T-helper 2 cell treated with Interferon-gamma antibody and Interleukin-4, amounts not matched to agents 100 ng/mL and 5 ng/mL, for 36 hours (primary cell): ENCODE data around the gene TTC24. TPM values are rescaled to one million over a fixed set of nuclear protein-coding genes. Genes with fewer than 3 reads are reported as not detected.

Experiments
- intact Hi-C: fragments of 100-400 bp; cut with micrococcal nuclease; formaldehyde crosslinking; loops from one replicate; pipeline ENCODE4 v1.15.1; 2023
- total RNA-seq: library from RNA; stranded (reverse); gene quantifications from 2 replicates; pipeline ENCODE4 v1.2.3, GENCODE V29; 2022

Gene TTC24
- total RNA-seq, 1 donor from 2014 or later: 1.2 TPM

DNA sequence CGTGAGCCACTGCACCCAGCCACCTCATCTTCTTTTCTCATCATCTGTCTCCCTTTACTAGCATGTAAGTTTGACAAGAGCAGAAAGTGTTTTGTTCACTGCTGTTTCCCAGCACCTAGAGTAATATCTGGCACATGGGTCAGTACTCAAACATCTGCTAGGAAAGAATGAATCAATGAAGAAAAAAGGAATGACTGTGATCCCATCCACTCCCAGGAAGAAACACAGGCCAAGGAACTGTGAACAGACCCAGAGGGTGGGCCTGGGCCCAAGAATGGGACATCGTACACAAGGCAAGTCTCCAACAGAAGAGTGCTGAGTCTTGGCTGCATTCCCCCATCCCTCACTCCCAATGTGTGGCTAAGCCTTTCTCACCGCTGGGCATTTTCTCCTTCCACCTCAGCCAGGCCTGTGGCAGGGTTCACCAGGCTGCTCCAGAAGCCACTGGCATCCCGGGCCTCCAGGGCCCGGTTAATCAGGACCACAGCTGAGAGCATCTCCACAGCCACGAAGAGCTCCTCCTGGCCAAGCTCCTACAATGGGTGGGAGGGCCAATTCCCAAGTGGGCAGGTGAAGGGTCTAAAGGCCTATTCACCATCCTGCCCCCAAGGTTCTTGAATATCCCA lies 25.6 kb upstream of the TTC24 start:
- intact Hi-C loops: no loop called here

DNA sequence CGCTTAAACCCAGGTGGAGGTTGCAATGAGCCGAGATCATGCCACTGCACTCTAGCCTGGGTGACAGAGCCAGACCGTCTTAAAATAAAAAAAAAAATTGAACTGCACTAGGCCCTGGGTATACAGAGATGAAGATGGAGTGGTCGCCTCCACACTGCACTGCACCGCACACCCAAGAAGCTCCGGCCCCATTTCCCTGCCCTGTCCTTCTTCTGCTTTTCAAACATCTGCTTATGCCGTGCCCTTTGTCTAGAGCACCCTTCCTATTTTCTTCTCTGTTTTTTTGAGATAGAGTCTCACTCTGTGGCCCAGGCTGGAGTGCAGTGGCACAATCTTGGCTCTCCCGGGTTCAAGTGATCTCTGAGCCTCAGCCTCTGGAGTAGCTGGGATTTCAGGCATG lies 24.6 kb upstream of the TTC24 start:
- intact Hi-C loops: no loop called here

DNA sequence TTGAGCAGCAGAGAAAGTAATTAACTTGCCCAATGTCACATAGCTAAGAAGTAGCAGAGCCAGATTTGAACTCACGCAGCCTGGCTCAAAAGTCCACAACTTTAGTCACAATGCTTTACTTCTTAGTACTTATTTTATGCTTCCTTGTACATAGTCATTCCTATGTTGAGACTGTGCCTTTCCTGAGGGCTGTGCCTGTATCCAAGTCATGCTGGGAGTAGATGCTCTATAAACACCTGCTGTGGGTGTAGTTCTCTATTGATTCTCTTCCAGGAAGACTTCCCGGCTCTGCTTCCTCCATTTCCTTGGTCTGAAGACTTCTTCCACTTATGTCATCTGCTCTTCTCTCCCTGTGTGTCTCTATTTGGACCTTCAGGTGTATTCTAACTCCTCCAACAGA lies 23.8 kb upstream of the TTC24 start:
- intact Hi-C loops: no loop called here

DNA sequence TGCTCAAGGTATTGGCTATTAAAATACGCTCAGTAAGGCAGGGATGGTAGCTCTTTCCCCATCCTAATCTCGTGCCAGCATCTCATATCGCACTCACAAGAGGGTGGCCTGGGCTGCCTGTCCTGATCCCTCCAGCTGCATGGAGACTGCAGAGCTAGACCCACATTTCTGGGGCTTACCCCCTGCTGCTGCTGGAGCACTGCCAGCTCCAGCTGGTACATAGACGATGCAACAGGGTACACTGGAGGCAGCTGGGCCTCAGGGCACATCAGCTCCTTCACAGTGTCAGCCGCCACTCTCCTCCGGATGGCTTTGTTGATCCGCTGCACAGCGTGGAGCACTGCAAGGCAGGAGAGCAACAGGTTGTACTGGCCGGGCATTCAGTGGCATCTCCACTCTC lies 23.2 kb upstream of the TTC24 start:
- intact Hi-C loops: no loop called here

DNA sequence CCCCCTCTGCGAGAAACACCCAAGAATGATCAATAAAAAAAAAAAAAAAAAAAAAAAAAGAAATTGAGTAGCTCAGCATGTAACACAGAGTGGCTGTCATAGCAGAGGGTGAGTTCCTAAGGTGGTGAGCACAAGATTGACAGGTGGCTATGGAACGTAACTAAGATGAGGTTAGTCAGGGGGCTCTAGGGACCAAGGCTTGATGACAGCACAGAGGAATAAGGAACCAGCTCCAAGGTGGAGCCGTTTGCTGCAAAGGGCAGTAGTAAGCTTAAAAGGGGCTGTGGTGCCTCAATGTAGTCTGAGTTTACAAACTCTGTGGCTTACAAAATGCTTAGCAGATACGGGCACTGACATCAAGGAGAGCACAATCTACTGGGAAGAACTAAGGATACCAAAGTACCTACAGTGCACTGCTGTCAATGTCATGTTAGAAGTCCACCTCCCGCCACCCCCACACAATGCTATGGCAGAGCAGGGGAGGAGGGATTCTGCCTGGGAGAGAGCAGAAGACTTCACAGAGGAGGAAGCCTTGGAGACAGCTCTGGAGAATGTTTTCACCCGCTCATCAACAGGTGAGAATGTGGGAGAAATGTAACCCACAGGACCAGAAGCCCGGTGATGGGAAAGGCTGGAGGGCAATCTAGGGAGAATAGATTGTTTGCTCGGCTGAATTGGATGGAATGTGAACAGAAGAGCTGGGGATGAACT lies 20.3 kb upstream of the TTC24 start:
- intact Hi-C loops: no loop called here

DNA sequence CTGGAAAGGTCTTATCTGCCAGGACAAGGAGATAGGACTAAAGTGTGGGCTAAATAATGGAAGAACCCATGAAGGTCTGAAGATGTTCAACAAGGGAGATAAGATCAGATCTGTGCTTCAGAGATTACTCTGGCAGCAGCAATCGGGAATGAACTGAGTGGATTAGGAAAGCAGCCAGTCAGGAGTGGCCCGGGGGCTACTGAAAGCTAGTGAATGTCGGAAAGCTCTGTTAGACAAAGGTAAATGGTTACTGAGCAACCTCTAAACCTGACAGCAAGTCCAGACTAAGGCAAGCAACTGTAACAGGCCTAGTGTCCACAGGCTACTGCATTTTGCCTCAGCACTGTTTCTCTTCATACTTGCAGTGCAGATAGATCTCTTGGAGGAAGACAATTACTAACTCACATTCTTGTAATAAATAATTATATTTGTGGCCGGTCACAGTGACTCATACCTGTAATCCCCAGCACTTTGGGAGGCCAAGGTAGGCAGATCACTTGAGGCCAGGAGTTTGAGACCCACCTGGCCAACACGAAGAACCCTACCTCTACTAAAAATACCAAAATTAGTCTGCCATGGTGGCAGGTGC lies 19.6 kb upstream of the TTC24 start:
- intact Hi-C loops: no loop called here

DNA sequence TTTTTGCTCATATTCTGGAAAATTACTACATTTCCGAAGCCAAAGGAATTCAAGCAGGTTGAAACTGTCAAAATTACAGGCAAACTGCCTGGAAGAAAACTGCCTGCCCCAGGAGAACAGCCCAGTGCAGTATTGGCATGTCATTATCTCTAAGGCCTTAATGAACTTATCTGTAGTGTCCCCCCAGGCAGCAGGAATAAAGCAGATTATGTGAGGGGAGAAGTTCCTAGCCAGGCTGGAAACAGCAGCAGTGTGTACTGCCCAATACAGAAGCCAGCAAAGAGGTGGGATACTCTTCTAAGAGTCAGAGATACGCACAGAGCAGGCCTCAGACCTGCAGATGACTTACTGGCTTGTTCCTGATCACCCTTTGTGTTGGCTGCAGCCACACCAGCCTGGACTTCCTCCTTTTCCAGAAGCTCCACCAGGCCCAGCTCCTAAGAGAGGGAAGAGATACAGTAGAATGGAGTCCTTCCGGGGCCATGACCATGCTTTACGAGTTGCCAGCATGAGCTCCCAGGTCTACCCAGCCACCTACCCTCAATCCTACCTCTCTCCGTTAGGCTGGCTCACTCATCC lies 18.8 kb upstream of the TTC24 start:
- intact Hi-C loops: no loop called here

DNA sequence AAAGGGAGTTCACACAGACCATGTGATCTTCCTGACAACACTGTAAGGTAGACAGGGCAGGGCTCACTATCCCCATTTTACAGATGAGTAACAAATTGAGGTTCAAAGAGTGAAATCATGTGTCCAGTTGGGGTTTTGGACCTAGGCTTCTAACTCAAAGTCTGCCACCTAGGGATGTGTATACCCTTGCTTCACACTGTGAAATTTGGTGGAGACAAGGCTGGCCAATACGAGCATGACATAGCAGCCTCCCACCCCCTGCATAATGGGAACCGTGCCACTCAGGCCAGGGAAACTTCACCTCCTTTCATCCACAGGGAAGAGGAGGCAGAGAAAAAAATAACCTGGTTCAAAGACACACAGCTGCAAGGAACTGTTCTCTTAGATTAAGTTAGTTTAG lies 14.0 kb upstream of the TTC24 start:
- intact Hi-C loops: no loop called here

DNA sequence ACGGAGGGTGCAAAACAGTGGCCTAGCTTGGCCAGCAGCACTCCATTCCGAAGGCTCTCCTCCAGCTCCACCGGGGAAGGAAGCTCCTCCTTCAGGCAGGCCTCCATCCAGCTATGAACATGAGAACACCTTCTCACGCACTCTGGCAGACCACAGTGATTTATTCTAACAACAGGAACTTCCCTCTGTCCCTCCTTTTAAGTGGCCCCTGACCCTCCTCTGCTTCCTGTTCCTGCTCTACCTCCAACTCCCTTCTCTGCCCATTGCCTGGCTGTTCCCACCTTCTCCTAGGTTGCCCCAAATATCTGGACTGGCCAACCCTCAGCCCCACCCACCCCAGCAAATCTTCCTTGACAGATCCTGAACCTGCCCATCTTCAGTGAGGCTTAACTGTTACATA lies 13.1 kb upstream of the TTC24 start:
- intact Hi-C loops: no loop called here

DNA sequence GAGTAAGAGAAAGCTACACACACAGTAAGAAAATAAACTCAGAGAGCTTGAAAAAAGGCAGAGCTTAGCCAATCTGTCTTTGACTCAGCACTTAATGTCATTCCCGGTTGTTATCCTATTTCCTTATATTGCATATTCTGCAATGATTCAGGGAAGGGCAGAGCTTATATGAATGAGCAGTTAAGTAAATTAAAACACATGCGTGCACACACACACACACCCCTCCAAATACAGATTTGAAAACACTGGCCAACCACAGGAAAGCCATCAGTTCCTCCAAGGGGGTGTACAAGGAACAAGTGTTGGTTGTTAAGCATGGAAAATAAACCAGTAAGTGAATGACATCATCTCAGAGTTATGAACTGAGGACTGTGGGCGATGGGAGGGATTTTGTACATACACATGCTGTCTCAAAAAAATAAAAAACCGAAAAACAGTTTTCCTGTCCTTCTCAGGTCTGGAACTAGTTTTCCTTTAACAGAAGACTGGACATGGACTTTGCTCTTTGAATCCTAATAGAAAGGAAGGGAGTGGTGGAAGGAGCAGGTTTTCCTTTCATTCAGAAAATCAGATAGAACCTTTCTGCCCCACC lies 8.2 kb upstream of the TTC24 start:
- intact Hi-C loops: no loop called here

DNA sequence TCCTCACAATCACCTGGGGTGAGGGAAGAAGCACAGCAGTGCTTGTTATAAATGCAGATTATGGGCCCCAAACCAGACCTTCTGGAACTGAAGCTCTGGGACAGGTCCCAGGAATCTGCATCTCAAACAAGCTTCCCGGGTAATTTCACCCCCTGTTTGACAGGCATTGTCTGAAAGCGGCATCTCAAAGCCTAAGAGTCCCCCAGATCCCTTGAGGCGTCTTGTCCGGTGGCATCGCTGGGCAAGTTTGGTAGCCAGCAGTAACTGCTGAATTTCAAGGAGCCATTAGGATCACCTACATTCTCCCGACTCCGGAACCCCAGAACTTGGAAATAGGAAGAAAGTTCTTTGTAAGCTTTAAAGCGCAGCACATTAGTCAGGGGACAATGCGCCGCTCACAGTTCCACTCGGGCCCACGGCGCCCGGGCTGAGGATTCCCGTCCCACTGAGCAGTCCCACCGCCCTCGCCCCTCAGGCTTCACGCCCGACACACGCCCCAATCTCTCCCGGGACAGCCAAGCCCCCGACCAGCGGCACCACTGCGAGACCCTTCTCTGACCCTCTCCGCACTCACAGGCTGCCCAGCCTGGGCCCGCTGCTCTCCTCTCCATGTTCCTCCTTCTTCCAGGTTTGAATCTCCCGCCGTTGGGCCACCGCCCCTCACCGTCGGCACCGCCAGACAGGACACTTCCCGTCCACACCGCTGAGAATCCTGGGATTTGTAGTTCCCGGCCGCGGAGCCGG lies 7.4 kb upstream of the TTC24 start, which contains the start of gene IQGAP3:
TSS of gene IQGAP3 (minus strand) at position 647 of the 744 bp plus-strand sequence. CDS start at position 611, 36 bp downstream.
- intact Hi-C loops: no loop called here

DNA sequence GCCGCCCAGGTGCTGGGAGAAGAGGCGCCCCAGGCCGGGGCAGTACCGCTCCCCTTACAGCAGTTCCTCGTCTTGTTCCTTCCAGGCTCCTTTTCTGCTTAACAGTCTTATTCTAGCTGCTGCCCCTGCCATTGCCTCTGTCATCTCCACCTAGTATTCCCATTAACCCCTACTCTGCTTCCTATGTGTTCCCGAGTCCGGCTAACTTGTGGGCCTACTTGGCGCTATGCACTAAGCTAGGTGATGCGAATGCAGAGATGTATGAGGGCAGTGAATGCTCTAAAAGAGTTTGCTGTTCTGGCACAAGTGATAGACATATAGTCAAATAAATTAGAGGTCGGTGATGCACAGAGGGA lies 6.9 kb upstream of the TTC24 start:
- intact Hi-C loops: no loop called here

DNA sequence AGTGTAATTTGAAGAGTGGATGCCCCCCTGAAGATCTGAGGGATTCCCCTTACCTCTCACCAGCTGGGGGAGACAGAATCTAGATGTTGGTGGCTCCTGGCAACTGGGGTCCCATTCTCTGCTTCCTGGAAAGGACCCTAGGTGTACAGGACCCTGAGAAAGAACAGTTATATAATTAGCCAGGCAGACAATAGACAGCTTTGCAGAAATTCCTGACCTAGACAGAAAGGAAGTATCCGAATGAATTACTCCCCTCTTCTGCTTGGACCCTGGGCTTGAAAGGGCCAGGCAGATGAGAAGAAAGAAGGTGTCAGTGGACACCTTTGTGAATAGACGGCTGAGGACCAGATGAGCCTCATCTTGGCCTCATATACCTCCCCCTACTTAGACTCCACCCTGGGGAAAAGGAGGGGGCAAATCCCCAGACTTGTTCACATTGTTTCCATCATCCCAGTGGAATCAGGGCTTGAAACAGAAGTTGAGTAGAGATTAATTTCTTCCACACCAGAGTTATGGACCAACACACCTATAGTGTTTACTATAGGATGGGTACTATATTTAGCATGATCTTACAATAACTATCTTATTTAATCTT lies 5.4 kb upstream of the TTC24 start:
- intact Hi-C loops: no loop called here

DNA sequence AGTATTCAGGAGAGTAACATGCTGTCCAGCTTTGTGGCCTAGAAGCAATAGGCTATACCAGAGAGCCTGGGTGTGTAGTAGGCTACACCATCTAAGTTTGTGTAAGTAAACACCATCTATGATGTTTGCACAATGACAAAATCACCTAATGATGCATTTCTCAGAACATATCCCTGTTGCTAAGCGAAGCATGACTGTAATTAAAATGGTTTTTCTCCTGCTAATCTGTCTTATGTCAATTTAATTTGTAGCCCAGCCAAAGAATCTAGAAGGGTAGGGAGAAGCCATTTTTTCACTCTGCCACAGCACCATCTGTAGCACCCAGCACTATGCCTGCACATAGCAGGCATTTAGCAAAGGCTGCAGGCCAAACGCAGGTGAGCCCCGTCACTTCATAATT lies 2.0 kb upstream of the TTC24 start:
- intact Hi-C loops: no loop called here

DNA sequence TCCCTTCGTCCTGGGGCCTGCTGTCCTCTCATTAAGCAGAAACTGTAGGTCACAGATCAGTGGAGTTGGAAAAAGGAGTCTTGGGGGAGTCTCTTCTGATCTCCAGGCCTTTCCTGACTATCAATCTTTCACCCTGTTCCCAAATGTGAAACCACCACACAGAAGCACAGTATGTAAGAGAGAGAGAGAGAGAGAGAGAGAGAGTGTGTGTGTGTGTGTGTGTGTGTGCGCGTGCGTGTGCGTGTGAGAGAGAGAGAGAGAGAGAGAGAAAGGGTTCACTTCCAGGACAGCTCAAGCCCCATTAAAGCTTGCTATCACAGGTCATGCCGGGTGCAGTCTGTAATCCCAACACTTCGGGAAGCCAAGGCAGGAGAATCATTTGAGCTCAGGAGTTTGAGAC lies 1.5 kb upstream of the TTC24 start:
- intact Hi-C loops: no loop called here

DNA sequence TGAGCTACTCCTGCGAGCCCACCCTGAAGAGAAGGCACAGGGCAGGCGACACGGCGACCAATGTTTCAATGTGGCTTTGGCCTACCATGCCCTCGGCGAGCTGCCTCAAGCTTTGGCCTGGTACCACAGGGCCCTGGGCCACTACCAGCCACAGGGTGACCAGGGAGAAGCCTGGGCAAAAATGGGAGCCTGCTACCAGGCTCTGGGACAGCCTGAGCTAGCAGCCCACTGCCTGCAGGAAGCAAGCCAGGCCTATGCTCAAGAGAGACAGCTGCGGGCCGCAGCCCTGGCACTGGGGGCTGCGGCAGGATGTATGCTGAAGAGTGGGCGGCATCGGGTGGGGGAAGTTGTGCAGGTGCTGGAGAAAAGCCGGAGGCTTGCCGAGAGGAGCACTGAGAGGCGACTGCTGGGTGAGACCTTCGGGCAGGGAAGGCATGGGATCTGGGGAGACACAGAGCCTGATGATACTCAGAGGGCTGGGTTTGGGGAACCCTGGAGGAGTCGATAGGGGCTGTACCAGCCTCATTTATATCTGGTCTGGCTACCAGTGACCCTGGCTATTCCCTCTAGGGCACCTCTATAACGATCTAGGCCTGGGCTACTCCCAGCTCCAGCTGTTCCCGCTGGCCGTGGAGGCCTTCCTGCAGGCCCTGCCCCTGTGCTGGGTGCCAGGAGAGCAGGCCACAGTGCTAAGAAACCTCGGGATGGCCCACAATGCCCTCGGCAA lies 2.3 kb downstream of the TTC24 start:
- intact Hi-C loops: loop anchor here (5.0 kb wide), 1 partner anchor 75 kb away; no protein-coding TSS in a partner anchor

DNA sequence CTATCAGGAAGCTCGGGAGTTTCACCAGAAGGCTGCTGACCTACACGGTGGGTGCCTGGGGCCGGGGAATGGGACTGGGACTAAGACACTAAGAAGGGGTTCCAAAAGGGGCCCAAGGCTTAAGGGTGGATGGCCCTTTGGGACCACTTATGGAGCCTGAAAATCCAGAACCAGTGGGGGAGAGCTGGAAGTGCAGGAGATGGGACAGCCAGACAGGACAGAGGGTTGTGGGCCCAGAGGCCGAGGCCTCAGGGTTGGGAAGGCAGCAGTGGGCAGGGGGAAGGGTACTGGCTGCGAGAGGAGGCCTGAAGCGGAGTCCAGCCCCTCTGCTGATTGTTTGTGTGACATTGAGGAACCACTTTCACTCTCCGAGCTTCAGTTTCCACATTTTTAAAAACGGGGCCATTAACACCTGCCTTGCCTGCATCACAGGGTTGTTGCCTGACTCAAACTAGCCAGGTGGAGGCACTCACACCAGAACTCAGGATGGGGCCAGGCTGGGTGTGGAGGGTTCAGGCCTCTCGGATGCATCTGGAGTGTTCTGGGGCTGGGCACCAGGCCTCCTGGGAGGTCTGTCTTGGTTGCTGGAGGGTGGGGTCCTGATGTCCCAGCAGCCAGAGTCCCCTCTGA lies 3.0 kb downstream of the TTC24 start:
- intact Hi-C loops: loop anchor here (5.0 kb wide), 1 partner anchor 75 kb away; no protein-coding TSS in a partner anchor

DNA sequence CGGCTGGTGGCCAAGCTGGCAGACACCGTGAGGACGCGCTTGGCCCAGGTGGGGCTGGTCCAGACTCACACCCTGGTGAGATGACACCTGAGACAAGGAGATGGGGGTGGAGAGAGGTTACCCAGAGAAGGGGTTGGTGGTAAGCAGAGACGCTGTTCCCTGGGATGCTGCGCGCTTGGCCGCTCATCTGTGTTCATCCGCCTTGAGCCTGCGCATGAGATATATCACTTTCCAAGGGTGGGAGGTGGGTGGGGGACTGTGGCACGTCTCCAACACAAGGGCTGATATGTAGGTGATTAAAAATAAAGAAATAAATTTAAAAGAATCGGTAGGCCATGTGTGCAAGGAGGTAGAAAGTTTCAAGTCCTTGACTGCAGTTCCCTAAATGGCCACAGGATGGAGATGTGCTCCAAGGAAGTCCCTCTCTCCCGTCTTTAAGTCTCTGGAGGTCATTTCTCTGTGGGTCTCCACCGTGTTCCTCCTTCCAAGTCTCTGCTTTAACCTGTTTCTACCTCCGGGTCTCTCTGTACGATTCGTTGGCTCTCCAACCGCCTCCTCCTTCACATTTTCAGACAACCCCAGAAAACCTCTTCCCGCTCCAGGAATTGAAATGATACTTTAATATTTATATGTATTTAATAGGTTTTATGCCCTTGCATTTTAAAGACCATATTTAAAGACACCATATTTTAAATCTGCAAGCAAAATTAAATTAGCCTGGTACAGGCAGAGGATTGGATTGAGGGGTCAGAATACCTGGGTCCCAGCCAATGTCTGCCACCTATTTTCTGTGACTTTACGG lies 4.5 kb downstream of the TTC24 start:
- intact Hi-C loops: loop anchor here (1.0 to 5.0 kb wide), 4 partner anchors 17 to 103 kb away; partner anchors contain the start of gene GPATCH4

DNA sequence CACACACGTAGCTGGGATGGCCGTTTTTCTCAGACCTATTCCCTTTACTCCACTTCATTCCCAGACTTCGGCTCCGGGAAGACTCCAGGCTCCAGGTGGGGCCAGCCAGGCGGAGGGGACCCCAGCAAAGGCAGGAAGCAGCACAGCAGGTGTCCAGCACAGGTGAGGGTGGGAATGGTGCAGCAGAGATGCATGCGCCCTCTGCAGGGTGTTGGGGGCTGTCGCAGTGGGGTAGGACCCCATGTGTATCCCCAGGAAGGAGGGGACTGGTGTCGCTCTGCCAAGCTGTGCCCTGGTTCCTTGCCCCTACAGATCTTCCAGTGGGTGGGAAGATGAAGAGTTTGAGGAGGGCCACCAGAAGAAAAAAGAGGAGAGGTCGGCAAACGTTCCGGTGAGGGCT lies 5.3 kb downstream of the TTC24 start:
- intact Hi-C loops: loop anchor here (1.0 to 5.0 kb wide), 4 partner anchors 16 to 104 kb away; partner anchors contain the start of gene GPATCH4
